GM23338 (cell line): Measurements from ENCODE around the gene KCNQ5. TPM values are rescaled to one million over a fixed set of nuclear protein-coding genes. Genes with fewer than 3 reads are reported as not detected.
A peak's percentile ranks its signal among the peaks of the same experiment; 100 is the strongest.

ENCODE experiments used
- ATAC-seq: fragments of 200-7000 bp; cut with Tn5 transposase; 3 replicates; pipeline ENCODE4 v1.9.1; 2020
- DNase-seq: peaks from one replicate; pipeline ENCODE4 v3.0.0-alpha.2; 2015; ENCODE audit warnings: low spot score
- H2AFZ ChIP-seq: fragments of 200-600 bp; sonication (generic); 2 replicates; pipeline ENCODE4 v1.8.0; 2016; ENCODE audit warnings: antibody characterized with exemption, mild to moderate bottlenecking, moderate library complexity
- H3F3A ChIP-seq: fragments of 200-600 bp; sonication (generic); replicated peaks from 2 replicates; pipeline ENCODE4 v1.8.0; 2017; ENCODE audit warnings: antibody characterized with exemption, mixed run types, low read depth
- H3K27ac ChIP-seq: fragments of 200-600 bp; sonication (generic); 2 replicates; pipeline ENCODE4 v1.6.1; 2016; ENCODE audit warnings: low read depth
- H3K27me3 ChIP-seq: fragments of 200-600 bp; sonication (generic); 2 replicates; pipeline ENCODE4 v1.8.0; 2016; ENCODE audit warnings: mild to moderate bottlenecking, mixed run types, moderate library complexity; ENCODE audit not compliant: insufficient read depth
- H3K36me3 ChIP-seq: fragments of 200-600 bp; sonication (generic); 2 replicates; pipeline ENCODE4 v1.8.0; 2016; ENCODE audit warnings: mild to moderate bottlenecking; ENCODE audit not compliant: insufficient read depth
- H3K4me1 ChIP-seq: fragments of 200-600 bp; sonication (generic); 2 replicates; pipeline ENCODE4 v1.8.0; 2016; ENCODE audit warnings: mild to moderate bottlenecking, moderate library complexity; ENCODE audit not compliant: insufficient read depth
- H3K4me2 ChIP-seq: fragments of 200-600 bp; sonication (generic); 2 replicates; pipeline ENCODE4 v1.7.1; 2017; ENCODE audit warnings: mixed run types
- H3K4me3 ChIP-seq: fragments of 200-600 bp; sonication (generic); 2 replicates; pipeline ENCODE4 v1.6.1; 2016; ENCODE audit warnings: mixed run types
- H3K79me2 ChIP-seq: fragments of 200-600 bp; sonication (generic); replicated peaks from 2 replicates; pipeline ENCODE4 v1.8.0; 2017; ENCODE audit warnings: mild to moderate bottlenecking; ENCODE audit not compliant: insufficient read depth
- H3K9me2 ChIP-seq: fragments of 200-600 bp; sonication (generic); 2 replicates; pipeline ENCODE4 v1.8.0; 2017; ENCODE audit not compliant: insufficient read depth
- H4K20me1 ChIP-seq: fragments of 200-600 bp; sonication (generic); replicated peaks from 2 replicates; pipeline ENCODE4 v1.8.0; 2017; ENCODE audit warnings: mild to moderate bottlenecking; ENCODE audit not compliant: insufficient read depth
- H3K27ac Mint-ChIP-seq: 2 replicates; pipeline ENCODE4 v1.8.0; 2020; ENCODE audit warnings: inconsistent platforms, mild to moderate bottlenecking, moderate library complexity, mixed read lengths
- H3K27me3 Mint-ChIP-seq: 3 replicates; pipeline ENCODE4 v1.8.0; 2022; ENCODE audit warnings: low read depth, mild to moderate bottlenecking, moderate library complexity, mixed read lengths, inconsistent platforms; ENCODE audit not compliant: insufficient read depth, poor library complexity
- H3K36me3 Mint-ChIP-seq: 3 replicates; pipeline ENCODE4 v1.8.0; 2021; ENCODE audit warnings: low read depth, mild to moderate bottlenecking, inconsistent platforms, moderate library complexity, mixed read lengths
- H3K4me1 Mint-ChIP-seq: 3 replicates; pipeline ENCODE4 v1.8.0; 2020; ENCODE audit warnings: mild to moderate bottlenecking, inconsistent platforms, mixed read lengths
- H3K4me3 Mint-ChIP-seq: 3 replicates; pipeline ENCODE4 v1.8.0; 2021; ENCODE audit warnings: moderate library complexity, mild to moderate bottlenecking, inconsistent platforms, mixed read lengths
- H3K9me3 Mint-ChIP-seq: 3 replicates; pipeline ENCODE4 v1.8.0; 2020; ENCODE audit warnings: moderate library complexity, mild to moderate bottlenecking, inconsistent platforms, mixed read lengths
- CREB1 ChIP-seq: fragments of 250-450 bp; sonication (Bioruptor Pico); IDR thresholded peaks from 2 replicates; pipeline ENCODE4 v1.5.0; 2020; ENCODE audit warnings: low read depth, mild to moderate bottlenecking, moderate library complexity
- EZH2 ChIP-seq: fragments of 200-600 bp; sonication (generic); IDR thresholded peaks from one replicate; pipeline ENCODE4 v1.8.0; 2017; ENCODE audit warnings: antibody characterized with exemption, mild to moderate bottlenecking, low read depth; ENCODE audit not compliant: unreplicated experiment
- JUNB ChIP-seq: IDR thresholded peaks from one replicate; pipeline ENCODE4 v1.6.1; 2016; ENCODE audit warnings: antibody characterized with exemption; ENCODE audit not compliant: unreplicated experiment
- NANOG ChIP-seq: IDR thresholded peaks from 2 replicates; pipeline ENCODE4 v1.6.1; 2016; ENCODE audit warnings: antibody characterized with exemption, borderline replicate concordance
- STAT1 ChIP-seq: IDR thresholded peaks from one replicate; pipeline ENCODE4 v1.6.1; 2016; ENCODE audit warnings: antibody characterized with exemption; ENCODE audit not compliant: unreplicated experiment
- polyA plus RNA-seq: library from polyadenylated mRNA; unstranded; fragments of >200 nt; fragmentation: Nextera tagmentation; extraction: Ambion mirVana; gene quantifications from 2 replicates; pipeline ENCODE4 v1.2.1, GENCODE V29; 2016
- total RNA-seq: library from RNA; depleted of rRNA; stranded (reverse); fragments of >200 nt; shearing (Covaris generic); gene quantifications from 2 replicates; pipeline ENCODE4 v1.2.3, GENCODE V29; 2014
- TF ChIP-seq, protein P1 (sequence below), 2 experiments: fragments of 200-600 bp in 1 of 2; sonication (generic) in 1 of 2; conservative IDR thresholded peaks; 2 replicates each; pipeline versions ENCODE4 v1.5.1 to v1.6.1; 2016 to 2017; ENCODE audit warnings: antibody characterized with exemption in 2 of 2, low read depth in 2 of 2, mild to moderate bottlenecking in 2 of 2, moderate library complexity in 1 of 2
- TF ChIP-seq, protein P2 (sequence below): IDR thresholded peaks from one replicate; pipeline ENCODE4 v1.6.1; 2018; ENCODE audit warnings: antibody characterized with exemption; ENCODE audit not compliant: unreplicated experiment

KCNQ5 gene
- total and polyA plus RNA-seq, 2 experiments from 2014 or later: 0.68 to 0.87 TPM

DNA sequence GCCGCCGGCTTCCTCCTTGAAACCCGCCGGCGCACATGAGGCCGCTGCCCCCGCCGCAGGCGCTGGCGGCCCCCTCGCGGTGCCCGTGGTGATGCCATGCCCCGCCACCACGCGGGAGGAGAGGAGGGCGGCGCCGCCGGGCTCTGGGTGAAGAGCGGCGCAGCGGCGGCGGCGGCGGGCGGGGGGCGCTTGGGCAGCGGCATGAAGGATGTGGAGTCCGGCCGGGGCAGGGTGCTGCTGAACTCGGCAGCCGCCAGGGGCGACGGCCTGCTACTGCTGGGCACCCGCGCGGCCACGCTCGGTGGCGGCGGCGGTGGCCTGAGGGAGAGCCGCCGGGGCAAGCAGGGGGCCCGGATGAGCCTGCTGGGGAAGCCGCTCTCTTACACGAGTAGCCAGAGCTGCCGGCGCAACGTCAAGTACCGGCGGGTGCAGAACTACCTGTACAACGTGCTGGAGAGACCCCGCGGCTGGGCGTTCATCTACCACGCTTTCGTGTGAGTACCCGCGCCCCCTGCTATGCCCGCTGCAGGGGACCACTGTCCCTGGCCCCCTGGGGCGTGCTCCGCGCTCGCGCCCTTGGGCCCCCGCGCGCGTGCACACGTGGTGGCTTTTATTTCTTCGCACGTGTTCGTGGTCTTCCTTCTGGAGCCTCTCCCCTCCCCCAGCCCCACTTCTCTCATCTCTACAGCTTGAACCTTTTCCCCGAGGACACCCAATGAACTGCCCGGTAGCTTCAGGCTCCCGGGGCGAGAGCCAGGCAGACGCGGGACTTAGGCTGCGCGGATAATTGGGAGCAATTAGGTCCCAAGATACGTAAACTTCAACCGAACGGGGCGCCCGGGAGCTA, 453 bp downstream of the KCNQ5 start:
- TF ChIP-seq NANOG (no peak), EZH2 (peak; percentile 69), CREB1 (CRISPR knock-in tag) (no peak), JUNB (no peak)
- TF ChIP-seq, protein P1, sequence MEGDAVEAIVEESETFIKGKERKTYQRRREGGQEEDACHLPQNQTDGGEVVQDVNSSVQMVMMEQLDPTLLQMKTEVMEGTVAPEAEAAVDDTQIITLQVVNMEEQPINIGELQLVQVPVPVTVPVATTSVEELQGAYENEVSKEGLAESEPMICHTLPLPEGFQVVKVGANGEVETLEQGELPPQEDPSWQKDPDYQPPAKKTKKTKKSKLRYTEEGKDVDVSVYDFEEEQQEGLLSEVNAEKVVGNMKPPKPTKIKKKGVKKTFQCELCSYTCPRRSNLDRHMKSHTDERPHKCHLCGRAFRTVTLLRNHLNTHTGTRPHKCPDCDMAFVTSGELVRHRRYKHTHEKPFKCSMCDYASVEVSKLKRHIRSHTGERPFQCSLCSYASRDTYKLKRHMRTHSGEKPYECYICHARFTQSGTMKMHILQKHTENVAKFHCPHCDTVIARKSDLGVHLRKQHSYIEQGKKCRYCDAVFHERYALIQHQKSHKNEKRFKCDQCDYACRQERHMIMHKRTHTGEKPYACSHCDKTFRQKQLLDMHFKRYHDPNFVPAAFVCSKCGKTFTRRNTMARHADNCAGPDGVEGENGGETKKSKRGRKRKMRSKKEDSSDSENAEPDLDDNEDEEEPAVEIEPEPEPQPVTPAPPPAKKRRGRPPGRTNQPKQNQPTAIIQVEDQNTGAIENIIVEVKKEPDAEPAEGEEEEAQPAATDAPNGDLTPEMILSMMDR (conservative IDR thresholded peaks at IDR 0.05; ENCODE audit: low read depth in 2 of 2): no peak; a peak in 1 of 4 replicates
- TF ChIP-seq, protein P2, sequence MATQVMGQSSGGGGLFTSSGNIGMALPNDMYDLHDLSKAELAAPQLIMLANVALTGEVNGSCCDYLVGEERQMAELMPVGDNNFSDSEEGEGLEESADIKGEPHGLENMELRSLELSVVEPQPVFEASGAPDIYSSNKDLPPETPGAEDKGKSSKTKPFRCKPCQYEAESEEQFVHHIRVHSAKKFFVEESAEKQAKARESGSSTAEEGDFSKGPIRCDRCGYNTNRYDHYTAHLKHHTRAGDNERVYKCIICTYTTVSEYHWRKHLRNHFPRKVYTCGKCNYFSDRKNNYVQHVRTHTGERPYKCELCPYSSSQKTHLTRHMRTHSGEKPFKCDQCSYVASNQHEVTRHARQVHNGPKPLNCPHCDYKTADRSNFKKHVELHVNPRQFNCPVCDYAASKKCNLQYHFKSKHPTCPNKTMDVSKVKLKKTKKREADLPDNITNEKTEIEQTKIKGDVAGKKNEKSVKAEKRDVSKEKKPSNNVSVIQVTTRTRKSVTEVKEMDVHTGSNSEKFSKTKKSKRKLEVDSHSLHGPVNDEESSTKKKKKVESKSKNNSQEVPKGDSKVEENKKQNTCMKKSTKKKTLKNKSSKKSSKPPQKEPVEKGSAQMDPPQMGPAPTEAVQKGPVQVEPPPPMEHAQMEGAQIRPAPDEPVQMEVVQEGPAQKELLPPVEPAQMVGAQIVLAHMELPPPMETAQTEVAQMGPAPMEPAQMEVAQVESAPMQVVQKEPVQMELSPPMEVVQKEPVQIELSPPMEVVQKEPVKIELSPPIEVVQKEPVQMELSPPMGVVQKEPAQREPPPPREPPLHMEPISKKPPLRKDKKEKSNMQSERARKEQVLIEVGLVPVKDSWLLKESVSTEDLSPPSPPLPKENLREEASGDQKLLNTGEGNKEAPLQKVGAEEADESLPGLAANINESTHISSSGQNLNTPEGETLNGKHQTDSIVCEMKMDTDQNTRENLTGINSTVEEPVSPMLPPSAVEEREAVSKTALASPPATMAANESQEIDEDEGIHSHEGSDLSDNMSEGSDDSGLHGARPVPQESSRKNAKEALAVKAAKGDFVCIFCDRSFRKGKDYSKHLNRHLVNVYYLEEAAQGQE: no peak
- Mint-ChIP-seq H3K9me3 (no peaks in the 10 kb centered on the region; the same call in 2 of the 3 replicates), H3K4me1 (peaks cover 19% of the 10 kb centered on the region), H3K36me3 (no peaks in the 10 kb centered on the region), H3K4me3 (peak overlapping the region; percentile 81), H3K27ac (no peak overlapping the region), H3K27me3 (peaks cover 43% of the 10 kb centered on the region)
- Histone ChIP-seq H3K4me1 (peaks cover 21% of the 10 kb centered on the region), H3K36me3 (no peaks in the 10 kb centered on the region), H3K79me2 (no peaks in the 10 kb centered on the region), H3K4me2 (peak overlapping the region; percentile 100), H3F3A (no peaks in the 10 kb centered on the region), H4K20me1 (no peaks in the 10 kb centered on the region), H3K27ac (no peak overlapping the region), H3K27me3 (peaks cover 70% of the 10 kb centered on the region), H3K4me3 (peak overlapping the region; percentile 84), H2AFZ (peak overlapping the region; percentile 100), H3K9me2 (no peaks in the 10 kb centered on the region)
- peak; percentile 72 for DNase-seq
- ATAC-seq: peak; percentile 64

DNA sequence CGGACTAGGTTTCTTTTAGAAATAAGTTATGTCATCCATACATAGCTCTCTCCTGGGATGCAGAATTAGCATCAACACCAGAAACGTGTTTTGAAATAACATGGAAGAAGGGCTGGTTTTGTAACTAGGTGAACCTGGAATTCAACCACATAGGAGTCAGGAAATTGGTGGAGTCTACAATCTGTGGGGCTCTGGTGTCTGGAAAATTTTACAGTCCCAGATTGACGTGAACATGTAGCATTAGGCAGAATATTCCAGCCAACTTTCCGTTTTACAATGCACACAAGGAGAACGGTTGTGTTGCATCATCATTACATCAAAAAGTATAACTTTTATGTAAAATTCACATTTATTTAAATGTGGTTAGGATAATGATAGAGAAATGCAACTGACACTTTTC, 1.9 kb downstream of the KCNQ5 start:
- peaks cover 19% of the 10 kb centered on the region for H3K4me1 Mint-ChIP-seq
- H3K36me3 ChIP-seq: no peaks in the 10 kb centered on the region
- no peak for TF ChIP-seq STAT1
- H3K4me3 Mint-ChIP-seq: peak overlapping the region; percentile 81
- no peak for DNase-seq
- no peaks in the 10 kb centered on the region for H3K9me2 ChIP-seq
- peak overlapping the region; percentile 100 for H3K4me2 ChIP-seq
- no peak overlapping the region for H2AFZ ChIP-seq
- H3K4me3 ChIP-seq: peak overlapping the region; percentile 84; the same call in 1 of the 2 replicates
- peaks cover 57% of the 10 kb centered on the region for H3K27me3 ChIP-seq
- H3K27ac ChIP-seq: no peak overlapping the region
- H3K27me3 Mint-ChIP-seq: peaks cover 43% of the 10 kb centered on the region
- H3F3A ChIP-seq: no peaks in the 10 kb centered on the region
- H3K9me3 Mint-ChIP-seq: no peaks in the 10 kb centered on the region; the same call in 1 of the 3 replicates
- H4K20me1 ChIP-seq: no peaks in the 10 kb centered on the region
- ATAC-seq: no peak
- H3K79me2 ChIP-seq: no peaks in the 10 kb centered on the region
- no peak overlapping the region for H3K27ac Mint-ChIP-seq
- peaks cover 21% of the 10 kb centered on the region for H3K4me1 ChIP-seq
- H3K36me3 Mint-ChIP-seq: no peaks in the 10 kb centered on the region
